Measurements from ENCODE around the gene SMTN.
"Not testable (repeated sequence)": the region's sequence is repeated elsewhere in the genome, so short reads cannot be mapped to it uniquely, and the experiment has no call there.

The SMTN gene

DNA sequence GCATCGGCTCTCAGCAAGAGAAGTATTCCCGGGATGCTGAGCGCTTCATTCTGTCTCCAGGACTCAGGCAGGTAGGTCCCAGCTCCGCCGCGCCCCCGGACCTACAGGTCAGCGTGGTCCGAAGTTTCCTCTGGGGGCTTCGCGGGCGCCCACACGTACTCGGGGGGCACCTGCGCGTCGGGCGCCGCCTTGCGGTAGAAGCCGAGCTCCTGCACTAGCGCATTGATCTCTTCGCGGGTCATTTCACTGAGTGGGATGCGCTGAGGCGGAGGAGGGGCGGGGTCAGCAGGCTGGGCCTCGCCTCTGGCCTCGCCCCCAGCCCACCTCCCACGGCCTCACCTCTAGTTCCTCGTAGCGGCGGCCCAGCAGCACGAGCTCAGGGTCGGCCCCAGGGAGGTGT lies 23.8 kb downstream of the SMTN start:
- no peak for DNase-seq (ENCODE audit: low read depth in 3 of 3)

DNA sequence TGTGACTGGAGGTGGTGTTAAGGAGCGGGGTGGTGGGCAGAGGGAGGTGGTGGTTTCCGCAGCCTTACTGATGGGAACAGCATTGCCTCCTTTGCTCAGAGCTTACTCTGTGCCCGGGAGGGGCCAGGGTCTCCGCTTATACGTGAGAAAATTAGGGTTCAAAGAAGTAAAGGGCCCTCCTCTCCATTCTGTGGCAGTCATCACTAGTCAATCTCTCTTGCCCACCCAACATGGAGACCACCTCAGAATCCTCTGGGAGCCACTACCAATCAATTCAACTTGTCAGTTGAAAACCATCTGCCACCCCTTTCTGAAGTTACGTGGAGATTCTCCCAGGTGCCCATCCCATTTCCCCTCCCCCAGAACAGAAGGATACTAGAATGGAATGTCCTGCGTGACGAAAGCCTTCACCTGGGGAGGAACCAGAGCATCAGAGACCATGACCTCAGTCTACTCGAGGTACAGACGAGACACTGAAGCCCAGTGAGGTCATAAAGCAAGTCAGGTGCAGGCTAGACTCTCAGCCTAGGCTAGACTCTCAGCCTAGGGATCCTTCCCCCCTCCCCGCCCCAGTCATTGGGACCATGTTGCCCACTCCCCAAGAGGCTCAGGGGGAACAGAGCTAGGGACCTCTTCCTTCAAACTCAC lies 24.3 kb downstream of the SMTN start:
- no peak for DNase-seq (ENCODE audit: low read depth in 3 of 3)

DNA sequence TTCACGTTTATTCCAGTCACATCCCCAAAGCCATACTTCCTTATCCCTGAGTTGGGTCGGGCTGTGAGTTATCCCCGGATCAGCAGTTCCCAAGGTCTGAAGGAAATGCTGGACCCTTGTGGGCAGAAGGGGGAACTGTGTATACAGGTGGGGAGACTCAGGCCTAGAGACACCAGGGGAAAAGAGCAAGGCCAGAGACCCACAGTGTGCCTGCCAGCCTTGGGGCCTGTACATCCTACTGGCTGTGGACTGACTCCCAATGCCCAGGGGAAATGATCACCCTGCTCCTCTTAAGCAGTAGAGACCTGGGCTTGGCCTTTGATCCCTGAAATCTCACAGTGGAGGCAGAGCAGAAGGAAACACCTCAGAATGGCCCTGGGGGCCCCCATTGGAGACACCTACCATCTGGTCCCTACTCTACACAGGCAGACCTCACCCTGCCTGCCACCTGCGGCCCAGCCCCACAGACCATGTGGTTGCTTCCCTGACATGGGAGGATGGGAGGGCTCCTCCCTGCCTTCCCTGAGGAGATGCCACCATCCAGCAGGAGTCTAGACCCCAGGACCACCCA lies 25.0 kb downstream of the SMTN start:
- no peak for DNase-seq (ENCODE audit: low read depth in 3 of 3)

DNA sequence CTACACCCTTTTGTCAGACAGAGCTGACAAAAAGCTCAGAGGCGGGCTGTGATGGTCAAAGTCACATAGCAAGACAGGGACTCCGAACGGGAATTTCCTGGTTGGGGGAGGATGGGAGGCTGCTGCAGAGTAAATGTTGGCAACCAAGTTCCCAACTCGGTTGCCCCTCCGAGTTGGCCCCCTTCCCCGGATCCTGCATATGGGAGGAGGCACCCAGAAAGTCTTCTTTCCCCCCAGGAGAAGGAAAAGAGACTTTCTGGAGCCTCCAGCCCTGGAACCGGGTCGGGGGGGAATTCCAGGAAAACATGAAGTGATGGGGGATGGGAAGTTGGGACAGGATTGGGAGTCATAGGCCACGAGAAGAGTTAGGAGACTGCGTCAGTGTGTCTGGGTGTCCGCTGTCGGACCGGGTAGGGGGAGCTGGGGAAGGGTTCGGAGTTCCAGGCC lies 25.6 kb downstream of the SMTN start:
- DNase-seq (ENCODE audit: low read depth in 3 of 3): no peak

DNA sequence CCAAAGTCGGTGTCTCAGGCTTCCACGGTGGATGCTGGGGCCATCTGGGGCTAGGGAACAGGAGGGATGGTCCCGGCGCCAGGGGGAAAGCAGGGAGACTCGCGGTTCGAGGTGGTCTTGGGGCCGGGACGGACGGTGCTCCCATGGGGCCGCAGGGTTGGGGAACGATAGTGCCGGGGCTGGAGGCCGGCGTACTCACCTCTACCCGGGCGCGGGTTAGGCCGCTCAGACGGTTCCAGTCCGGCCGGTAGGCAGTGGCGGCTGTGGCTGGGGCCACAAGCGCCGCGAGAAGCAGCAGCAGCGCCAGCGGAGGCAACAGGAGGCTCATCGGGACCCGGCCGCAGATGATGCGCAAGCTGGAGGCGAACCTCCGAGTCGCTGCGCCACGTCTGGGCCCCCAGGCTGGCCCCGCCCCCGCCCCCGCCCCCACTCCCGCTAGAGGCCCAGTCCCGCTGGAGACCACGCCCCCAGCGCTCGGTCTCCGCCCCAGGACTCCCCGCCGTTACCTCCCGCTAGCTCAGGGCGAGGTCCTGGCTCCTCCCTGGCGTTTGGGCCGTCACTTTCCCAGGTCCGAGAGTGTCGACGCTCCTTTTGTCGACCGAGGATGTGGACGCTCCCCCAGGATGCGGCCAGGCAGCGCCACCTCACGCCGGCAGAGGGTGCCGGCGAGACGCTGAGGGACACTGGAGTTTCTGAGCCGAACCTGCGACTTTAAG lies 26.2 kb downstream of the SMTN start, which contains the start of gene SELENOM:
Gene SELENOM (minus strand): TSS at position 391 of the 716 bp plus-strand sequence. CDS start 63 bp downstream, at position 328.
- DNase-seq (ENCODE audit: low read depth in 3 of 3): peak; percentile 70 to 77 (median 74)

DNA sequence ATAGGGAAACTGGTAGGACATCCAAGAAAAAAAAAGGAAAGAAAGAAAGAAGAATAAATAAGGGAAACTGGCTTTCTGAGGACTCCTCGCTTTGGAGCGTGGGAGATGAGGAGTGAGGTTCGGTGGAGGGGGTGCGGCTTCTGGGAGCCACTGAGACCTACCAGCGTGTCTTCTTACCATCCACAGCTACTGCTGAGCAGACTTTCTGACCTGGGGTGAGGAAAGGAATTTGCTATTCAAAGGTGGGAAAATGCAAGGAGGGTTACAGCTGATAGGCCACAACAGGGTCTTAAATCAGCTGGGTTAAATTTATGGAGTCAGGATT lies 26.7 kb downstream of the SMTN start:
- no peak for DNase-seq (ENCODE audit: low read depth in 3 of 3)

DNA sequence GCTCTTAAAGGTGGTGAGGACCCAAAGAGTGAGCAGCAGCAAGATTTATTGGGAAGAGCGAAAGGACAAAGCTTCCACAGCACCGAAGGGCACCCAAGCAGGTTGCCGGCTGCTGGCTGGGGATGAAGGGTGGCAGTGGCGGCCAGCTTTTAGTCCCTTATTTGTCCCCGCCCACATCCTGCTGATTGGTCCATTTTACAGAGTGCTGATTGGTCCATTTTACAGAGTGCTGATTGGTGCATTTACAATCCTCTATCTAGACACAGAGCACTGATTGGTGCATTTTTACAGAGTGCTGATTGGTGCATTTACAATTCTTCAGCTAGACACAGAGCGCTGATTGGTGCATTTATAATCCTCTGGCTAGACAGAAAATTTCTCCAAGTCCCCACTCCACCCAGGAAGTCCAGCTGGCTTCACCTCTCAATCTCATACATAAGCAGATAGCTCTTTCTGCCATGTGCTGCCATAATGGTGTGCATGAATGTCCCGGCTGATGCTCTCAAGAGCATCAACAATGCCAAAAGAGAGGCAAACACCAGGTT lies 31.5 kb downstream of the SMTN start:
- DNase-seq (ENCODE audit: low read depth in 3 of 3): not testable (repeated sequence)

DNA sequence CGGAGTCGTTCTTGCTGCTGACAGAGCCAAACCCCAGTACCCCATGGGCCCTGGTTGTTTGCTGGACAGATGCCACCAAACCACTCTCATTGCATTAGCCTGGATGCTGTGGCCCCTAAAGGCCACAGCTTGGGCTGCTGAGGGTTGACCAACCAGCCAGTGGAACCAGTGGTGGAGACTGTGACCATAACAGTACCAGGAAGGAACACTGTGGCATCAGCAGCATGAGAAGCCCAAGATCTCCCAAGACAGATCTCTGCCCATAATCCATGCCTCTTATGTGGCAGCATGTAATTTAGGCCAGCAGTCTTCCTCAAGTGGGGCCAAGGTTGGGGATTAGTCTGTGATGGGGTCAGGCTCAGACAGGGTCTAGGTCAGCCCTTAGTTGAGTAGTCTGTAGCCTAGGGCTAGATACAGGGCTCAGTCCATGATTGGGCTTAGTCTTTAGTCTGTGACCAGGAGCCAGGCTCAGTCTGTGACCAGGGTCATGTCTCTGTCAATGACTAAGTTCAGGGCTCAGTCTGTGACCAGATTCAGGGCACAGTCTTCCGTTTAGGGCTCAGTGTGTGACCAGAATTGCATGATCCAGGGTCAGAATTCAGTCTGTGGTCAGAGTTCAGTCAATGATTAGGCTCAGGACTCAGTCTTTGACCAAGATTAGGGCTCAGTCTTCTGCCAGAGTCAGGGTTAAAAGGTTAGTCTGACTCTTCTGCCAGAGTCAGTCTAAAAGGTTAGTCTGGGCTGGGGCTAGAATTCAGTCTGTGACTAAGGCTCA lies 37.1 kb downstream of the SMTN start:
- DNase-seq (ENCODE audit: low read depth in 3 of 3): no peak

DNA sequence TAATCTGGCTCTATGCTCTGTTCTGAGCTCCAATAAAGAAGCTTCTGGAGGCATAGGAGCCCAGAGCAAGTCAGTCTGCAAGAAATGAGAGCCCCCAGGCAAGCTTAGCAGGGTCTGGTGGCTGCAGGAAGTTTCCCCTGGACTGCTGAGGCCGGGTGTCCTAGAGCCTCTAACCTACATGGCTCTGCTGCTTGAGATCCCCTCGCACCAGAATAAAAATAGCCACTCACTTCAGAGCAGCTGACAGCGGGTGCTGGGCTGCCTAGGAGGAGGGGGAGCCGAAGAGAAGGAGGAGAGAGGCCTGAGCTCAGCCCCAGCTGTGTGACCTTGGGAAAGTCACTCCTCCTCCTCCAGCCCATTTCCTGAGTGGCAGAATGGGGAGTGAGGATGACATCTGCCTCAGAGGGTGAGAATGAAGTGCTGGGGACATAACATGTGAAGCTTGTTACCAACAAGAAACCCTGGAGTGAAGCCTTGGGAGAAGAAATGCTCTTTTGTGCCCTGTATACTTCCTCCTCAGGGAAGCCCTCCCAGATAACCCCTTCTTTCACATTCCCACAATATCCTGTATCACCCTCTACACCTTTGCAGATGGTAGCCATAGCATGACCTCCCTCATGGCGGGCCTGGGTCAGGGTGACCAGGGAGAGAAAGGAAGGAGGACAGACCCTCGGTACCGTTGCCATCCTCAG lies 38.1 kb downstream of the SMTN start:
- DNase-seq (ENCODE audit: low read depth in 3 of 3): no peak

DNA sequence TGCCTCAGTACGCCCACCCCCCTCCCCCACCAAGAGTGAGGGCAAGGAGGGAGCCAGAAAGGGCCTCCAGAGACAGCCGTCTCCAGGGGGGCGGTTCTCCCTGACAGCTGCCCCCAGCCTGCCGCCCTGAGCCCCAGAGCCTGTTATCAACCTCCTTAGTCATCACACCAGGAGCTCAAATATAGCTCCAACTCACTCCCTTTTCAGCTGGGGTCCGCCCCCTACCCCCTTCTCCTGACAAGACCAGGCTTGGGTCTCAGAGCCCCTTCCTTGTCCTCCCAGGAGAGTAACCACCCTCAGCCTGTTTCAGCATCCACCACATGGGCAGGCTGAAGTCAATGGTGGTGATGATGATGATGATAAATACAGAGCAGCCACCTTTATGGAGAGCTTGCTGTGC lies 39.1 kb downstream of the SMTN start:
- no peak for DNase-seq (ENCODE audit: low read depth in 3 of 3)

DNA sequence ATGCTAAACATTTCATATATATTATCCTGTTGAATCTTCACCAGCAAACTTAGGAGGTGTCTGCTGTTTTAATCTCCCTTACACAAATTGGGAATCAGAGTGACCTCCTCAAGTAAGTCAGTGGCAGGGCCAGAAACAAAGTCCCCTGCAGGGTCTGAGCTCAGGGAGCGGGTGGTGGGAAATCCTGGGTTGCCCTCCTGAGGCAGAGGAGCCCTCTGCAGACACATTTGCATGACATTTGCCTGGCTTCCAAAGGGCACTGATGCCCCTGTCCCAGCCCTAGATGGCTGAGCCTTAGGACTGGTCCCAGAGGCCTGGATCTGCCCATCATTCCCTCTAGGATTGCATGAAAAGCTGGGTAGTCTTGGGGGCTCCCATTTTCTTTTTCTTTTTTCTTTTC lies 39.5 kb downstream of the SMTN start:
- DNase-seq (ENCODE audit: low read depth in 3 of 3): no peak

DNA sequence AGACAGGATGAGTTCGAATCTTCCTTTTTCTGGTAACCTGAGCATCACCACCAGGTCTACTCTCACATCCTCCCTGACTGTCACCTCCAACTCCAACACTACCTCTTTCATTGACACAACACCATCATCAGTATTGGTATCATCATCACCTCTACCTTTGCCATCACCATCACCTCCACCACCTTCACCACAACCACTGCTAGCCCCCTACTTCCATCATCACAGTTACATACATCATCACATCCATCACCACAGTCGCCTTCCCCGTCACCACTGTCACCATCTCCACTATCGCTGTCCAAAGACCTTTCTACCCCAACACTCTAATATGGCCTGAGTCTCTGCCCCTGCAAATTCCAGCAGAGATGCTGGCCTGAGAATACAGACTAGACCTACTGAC lies 40.3 kb downstream of the SMTN start:
- DNase-seq (ENCODE audit: low read depth in 3 of 3): no peak

DNA sequence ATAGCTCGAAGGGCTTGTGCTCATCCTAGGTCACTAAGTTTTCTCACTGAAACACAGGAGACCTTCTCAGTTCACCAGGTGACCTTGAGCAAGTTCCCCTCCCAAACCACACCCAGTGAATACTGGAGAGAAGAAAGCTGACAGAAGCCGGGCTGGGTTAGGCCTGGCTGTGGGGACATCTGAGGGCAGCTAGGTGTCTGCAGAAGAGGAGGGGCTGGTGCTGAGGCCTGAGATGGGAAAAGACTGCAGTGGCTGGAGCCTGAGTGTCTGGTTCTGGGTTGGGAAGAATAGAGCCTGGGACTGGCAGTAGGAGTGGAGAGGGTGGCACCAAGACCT lies 41.0 kb downstream of the SMTN start:
- DNase-seq (ENCODE audit: low read depth in 3 of 3): no peak

DNA sequence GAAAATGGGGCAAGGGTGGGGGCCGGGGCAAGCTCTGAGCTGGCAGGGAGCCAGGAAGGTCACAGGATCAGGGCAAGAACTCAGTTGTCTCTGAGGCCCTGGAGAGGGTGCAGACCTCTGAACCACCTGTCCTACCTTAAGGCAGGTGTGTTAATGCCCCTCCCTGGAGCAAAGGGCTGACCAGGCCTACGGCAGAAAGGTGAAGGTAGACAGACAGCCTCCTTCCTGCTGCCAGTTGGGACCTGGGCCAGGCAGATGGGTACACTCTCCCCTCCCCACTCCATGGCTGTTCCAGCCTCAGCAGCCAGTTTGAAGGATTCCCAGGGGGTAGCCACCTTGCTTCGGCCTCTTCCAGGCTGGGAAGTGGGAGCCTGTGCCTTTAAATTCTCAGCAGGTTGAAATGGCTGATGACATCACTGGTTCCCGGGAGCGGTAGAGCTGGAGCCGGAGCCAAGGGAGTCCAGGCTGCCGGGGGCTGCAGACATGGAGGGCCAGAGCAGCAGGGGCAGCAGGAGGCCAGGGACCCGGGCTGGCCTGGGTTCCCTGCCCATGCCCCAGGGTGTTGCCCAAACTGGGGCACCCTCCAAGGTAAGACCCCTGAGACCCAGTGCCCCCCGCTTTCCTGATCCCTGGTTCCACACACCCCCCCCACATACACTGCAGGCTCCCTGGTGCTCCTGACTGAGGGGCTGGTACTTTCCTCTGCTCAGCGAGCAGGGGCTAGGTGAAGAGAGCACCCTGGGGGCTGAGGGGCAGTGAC lies 41.6 kb downstream of the SMTN start, which contains the start of gene INPP5J:
Gene INPP5J (plus strand): TSS at position 435 of the 760 bp plus-strand sequence. CDS start 49 bp downstream, at position 484.
- DNase-seq (ENCODE audit: low read depth in 3 of 3): no peak

DNA sequence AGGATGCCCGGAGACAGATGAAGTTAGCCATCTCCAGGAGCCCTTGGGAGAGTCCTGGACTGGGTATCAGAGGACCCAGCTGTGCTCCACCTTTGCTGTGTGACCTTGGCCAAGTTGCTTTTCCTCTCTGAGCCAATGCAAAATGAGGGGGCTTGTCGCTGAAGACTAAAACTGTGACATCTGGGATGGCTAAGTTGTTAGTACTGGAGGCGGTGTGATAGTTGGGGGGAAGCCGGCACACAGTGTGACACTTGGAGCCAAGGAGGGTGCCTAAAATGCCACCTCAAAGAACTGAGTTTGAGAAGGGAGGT lies 42.1 kb downstream of the SMTN start:
- DNase-seq (ENCODE audit: low read depth in 3 of 3): no peak

DNA sequence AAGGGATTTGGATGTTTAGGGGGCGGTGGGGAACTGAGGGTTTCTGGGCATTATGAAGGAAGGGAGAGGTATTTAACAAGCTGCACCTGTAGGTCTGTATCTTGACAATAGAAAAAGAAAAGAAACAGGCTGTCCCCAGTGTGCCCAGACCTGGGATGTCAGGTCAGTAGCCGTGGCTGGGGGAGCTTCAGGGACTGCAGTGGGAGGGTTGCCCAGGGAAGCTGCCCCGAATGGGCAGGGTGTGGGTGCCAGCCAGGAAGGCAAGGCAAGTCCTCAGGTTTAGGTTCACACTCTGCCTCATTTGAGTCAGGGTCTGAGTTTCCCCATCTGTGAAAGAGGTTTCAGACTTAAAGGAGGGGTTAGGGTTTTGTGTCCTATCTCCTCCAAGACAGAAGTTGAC lies 43.2 kb downstream of the SMTN start:
- DNase-seq (ENCODE audit: low read depth in 3 of 3): no peak

DNA sequence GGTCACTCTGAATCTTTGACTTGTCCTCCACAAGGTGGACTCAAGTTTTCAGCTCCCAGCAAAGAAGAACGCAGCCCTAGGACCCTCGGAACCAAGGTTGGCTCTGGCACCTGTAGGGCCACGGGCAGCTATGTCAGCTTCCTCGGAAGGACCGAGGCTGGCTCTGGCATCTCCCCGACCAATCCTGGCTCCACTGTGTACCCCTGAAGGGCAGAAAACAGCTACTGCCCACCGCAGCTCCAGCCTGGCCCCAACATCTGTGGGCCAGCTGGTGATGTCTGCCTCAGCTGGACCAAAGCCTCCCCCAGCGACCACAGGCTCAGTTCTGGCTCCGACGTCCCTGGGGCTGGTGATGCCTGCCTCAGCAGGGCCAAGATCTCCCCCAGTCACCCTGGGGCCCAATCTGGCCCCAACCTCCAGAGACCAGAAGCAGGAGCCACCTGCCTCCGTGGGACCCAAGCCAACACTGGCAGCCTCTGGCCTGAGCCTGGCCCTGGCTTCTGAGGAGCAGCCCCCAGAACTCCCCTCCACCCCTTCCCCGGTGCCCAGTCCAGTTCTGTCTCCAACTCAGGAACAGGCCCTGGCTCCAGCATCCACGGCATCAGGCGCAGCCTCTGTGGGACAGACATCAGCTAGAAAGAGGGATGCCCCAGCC lies 43.8 kb downstream of the SMTN start:
- DNase-seq (ENCODE audit: low read depth in 3 of 3): no peak

DNA sequence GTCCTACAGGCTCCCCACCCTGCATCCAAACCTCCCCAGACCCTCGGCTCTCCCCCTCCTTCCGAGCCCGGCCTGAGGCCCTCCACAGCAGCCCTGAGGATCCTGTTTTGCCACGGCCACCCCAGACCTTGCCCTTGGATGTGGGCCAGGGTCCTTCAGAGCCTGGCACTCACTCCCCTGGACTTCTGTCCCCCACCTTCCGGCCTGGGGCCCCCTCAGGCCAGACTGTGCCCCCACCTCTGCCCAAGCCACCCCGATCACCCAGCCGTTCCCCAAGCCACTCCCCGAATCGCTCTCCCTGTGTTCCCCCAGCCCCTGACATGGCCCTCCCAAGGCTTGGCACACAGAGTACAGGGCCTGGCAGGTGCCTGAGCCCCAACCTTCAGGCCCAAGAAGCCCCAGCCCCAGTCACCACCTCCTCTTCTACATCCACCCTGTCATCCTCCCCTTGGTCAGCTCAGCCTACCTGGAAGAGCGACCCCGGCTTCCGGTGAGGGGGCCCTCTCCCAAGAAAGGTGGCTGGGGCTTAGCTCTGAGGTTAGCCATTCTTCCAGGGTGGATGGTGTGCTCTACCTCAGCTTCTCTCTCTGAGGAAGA lies 44.5 kb downstream of the SMTN start:
- DNase-seq (ENCODE audit: low read depth in 3 of 3): no peak

DNA sequence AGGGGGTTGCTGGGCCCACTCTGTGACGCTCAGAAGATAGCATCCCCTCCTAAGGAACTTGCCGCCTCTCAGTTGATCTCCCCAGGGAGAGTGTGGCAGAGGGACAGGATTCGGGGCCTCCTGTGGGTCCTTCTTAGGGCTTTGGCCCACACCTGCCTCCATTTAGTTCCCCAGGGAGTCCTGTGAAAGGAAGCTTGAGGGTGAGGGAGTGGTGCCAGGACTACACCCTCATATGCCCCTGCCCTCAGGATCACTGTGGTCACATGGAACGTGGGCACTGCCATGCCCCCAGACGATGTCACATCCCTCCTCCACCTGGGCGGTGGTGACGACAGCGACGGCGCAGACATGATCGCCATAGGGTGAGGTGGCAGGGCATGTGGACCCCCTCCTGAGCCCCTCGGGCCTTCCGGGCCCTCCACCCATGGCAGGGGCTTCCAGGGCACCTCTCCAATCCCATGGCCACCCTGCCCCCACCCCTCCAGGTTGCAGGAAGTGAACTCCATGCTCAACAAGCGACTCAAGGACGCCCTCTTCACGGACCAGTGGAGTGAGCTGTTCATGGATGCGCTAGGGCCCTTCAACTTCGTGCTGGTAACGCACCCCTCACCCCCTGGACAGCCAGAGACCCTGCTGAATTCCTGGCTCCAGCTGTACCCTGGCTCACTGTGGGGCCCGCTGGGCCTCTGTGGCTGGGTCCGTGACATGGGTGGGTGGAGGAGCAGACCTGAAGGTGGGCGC lies 45.2 kb downstream of the SMTN start:
- DNase-seq (ENCODE audit: low read depth in 3 of 3): no peak

DNA sequence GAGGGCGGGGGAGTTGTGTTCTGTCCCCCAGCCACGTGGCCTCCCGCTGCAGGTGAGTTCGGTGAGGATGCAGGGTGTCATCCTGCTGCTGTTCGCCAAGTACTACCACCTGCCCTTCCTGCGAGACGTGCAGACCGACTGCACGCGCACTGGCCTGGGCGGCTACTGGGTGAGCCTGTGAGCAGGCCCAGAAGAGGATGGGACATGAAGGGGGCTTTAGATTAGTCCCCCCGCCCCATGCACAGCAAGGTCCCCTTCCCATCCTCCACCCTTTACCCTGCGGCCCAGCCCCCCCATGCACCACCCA lies 45.7 kb downstream of the SMTN start:
- no peak for DNase-seq (ENCODE audit: low read depth in 3 of 3)
